K562 (cell line): ENCODE measurements around the gene SYF2. TPM values are rescaled to one million over a fixed set of nuclear protein-coding genes. Genes with fewer than 3 reads are reported as not detected.

Source experiments
- ARNT ChIP-seq, 2 experiments: fragments of 450-650 bp; IDR thresholded peaks; 2 replicates each; pipeline ENCODE4 v1.6.1; 2016; ENCODE audit warnings: mild to moderate bottlenecking in 1 of 2
- CBFA2T3 ChIP-seq: fragments of 450-650 bp; IDR thresholded peaks from 2 replicates; pipeline ENCODE4 v1.6.1; 2017
- CBX5 ChIP-seq: IDR thresholded peaks from 2 replicates; pipeline ENCODE4 v1.6.1; 2014; ENCODE audit warnings: low read depth, borderline replicate concordance
- CHD1 ChIP-seq: fragments of 200-600 bp; sonication (generic); IDR thresholded peaks from one replicate; pipeline ENCODE4 v1.6.1; 2012; ENCODE audit warnings: mild to moderate bottlenecking, moderate library complexity, low read length, inconsistent platforms
- DNMT1 ChIP-seq: fragments of 450-650 bp; IDR thresholded peaks from 2 replicates; pipeline ENCODE4 v1.6.1; 2016; ENCODE audit warnings: antibody characterized with exemption, mild to moderate bottlenecking
- DPF2 ChIP-seq: fragments of 450-650 bp; IDR thresholded peaks from 2 replicates; pipeline ENCODE4 v1.6.1; 2016
- HIVEP1 ChIP-seq: fragments of 250-450 bp; sonication (Bioruptor Pico); IDR thresholded peaks from 2 replicates; pipeline ENCODE4 v1.4.0; 2020; ENCODE audit warnings: mild to moderate bottlenecking
- KLF16 ChIP-seq: IDR thresholded peaks from 2 replicates; pipeline ENCODE4 v1.6.1; 2016; ENCODE audit warnings: antibody characterized with exemption
- PCBP1 ChIP-seq: fragments of 200-400 bp; formaldehyde crosslinking; IDR thresholded peaks from 2 replicates; pipeline ENCODE4 v1.6.1; 2018; ENCODE audit warnings: mild to moderate bottlenecking, low read depth, low read length; ENCODE audit not compliant: poor library complexity, severe bottlenecking
- PHB2 ChIP-seq: fragments of 450-650 bp; IDR thresholded peaks from 2 replicates; pipeline ENCODE4 v1.6.1; 2017; ENCODE audit warnings: low read depth
- PRDM10 ChIP-seq: fragments of 450-650 bp; IDR thresholded peaks from 2 replicates; pipeline ENCODE4 v1.6.1; 2018; ENCODE audit not compliant: partially characterized antibody
- RBBP5 ChIP-seq: fragments of 200-600 bp; sonication (generic); IDR thresholded peaks from 2 replicates; pipeline ENCODE4 v1.6.1; 2012; ENCODE audit warnings: borderline replicate concordance, mild to moderate bottlenecking, low read length, control low read depth, inconsistent platforms; ENCODE audit not compliant: insufficient read depth, poor library complexity, severe bottlenecking
- RBM17 ChIP-seq: fragments of 200-400 bp; formaldehyde crosslinking; IDR thresholded peaks from 2 replicates; pipeline ENCODE4 v1.6.1; 2017; ENCODE audit warnings: low read depth, mild to moderate bottlenecking, low read length, borderline replicate concordance
- RBM34 ChIP-seq: fragments of 200-400 bp; formaldehyde crosslinking; IDR thresholded peaks from 2 replicates; pipeline ENCODE4 v1.6.1; 2018; ENCODE audit warnings: low read length, borderline replicate concordance; ENCODE audit not compliant: insufficient read depth
- SAFB ChIP-seq: fragments of 200-400 bp; formaldehyde crosslinking; IDR thresholded peaks from 2 replicates; pipeline ENCODE4 v1.6.1; 2017; ENCODE audit warnings: low read depth, low read length, borderline replicate concordance
- STAT5B ChIP-seq: fragments of 250-450 bp; sonication (Bioruptor Pico); IDR thresholded peaks from 2 replicates; pipeline ENCODE4 v1.8.0; 2021; ENCODE audit warnings: mild to moderate bottlenecking, inconsistent platforms
- TRIM25 ChIP-seq: fragments of 450-650 bp; IDR thresholded peaks from 2 replicates; pipeline ENCODE4 v1.7.0; 2016; ENCODE audit warnings: borderline replicate concordance
- ZNF143 ChIP-seq: sonication (generic); formaldehyde crosslinking; IDR thresholded peaks from 2 replicates; pipeline ENCODE4 v1.9.0; 2022; ENCODE audit warnings: mild to moderate bottlenecking, missing genetic modification reagents
- ZNF174 ChIP-seq: fragments of 250-450 bp; sonication (Bioruptor Pico); IDR thresholded peaks from 2 replicates; pipeline ENCODE4 v1.4.0; 2020; ENCODE audit warnings: mild to moderate bottlenecking
- ZNF224 ChIP-seq: sonication (generic); formaldehyde crosslinking; IDR thresholded peaks from 2 replicates; pipeline ENCODE4 v1.8.0; 2022; ENCODE audit warnings: mild to moderate bottlenecking, missing genetic modification reagents
- ZNF639 ChIP-seq, 2 experiments: fragments of 200-800 bp in 1 of 2; sonication (Bioruptor generic) in 1 of 2; sonication (generic) in 1 of 2; formaldehyde crosslinking in 1 of 2; IDR thresholded peaks in 1 of 2; conservative IDR thresholded peaks in 1 of 2; 2 replicates each; pipeline versions ENCODE4 v1.5.0 to v1.6.1; 2016 to 2020; ENCODE audit warnings: missing compliant biosample characterization in 1 of 2, missing genetic modification characterization in 1 of 2, missing genetic modification reagents in 1 of 2
- polyA plus RNA-seq, 8 experiments: library from polyadenylated mRNA; depleted of rRNA in 4 of 8; stranded (reverse) in 5 of 8; unstranded in 3 of 8; fragments of >200 nt; fragmentation: Nextera tagmentation in 2 of 8; fragmentation: Illumina TruSeq in 1 of 8; extraction: Ambion mirVana in 2 of 8; extraction: Trizol in 1 of 8; gene quantifications; 2 replicates each; pipeline versions ENCODE4 v1.2.1 to v1.2.3, GENCODE V29; 2011 to 2014; ENCODE audit warnings: inconsistent platforms in 1 of 8, missing spikeins in 1 of 8
- total RNA-seq, 7 experiments: library from RNA; depleted of rRNA in 6 of 7; stranded (reverse); fragments of >200 nt in 6 of 7; fragmentation: Illumina TruSeq in 2 of 7; extraction: Trizol in 2 of 7; gene quantifications; 2 replicates each; pipeline versions ENCODE4 v1.2.1 to v1.2.3, GENCODE V29; 2011 to 2021; ENCODE audit warnings: low replicate concordance in 1 of 7

SYF2 gene
- total and polyA plus RNA-seq, 9 of the 15 experiments (the other 6 are each of a cell fraction or from before 2014, with no cell fraction given) = 20.9 to 69.0 (median 43.2) TPM

DNA sequence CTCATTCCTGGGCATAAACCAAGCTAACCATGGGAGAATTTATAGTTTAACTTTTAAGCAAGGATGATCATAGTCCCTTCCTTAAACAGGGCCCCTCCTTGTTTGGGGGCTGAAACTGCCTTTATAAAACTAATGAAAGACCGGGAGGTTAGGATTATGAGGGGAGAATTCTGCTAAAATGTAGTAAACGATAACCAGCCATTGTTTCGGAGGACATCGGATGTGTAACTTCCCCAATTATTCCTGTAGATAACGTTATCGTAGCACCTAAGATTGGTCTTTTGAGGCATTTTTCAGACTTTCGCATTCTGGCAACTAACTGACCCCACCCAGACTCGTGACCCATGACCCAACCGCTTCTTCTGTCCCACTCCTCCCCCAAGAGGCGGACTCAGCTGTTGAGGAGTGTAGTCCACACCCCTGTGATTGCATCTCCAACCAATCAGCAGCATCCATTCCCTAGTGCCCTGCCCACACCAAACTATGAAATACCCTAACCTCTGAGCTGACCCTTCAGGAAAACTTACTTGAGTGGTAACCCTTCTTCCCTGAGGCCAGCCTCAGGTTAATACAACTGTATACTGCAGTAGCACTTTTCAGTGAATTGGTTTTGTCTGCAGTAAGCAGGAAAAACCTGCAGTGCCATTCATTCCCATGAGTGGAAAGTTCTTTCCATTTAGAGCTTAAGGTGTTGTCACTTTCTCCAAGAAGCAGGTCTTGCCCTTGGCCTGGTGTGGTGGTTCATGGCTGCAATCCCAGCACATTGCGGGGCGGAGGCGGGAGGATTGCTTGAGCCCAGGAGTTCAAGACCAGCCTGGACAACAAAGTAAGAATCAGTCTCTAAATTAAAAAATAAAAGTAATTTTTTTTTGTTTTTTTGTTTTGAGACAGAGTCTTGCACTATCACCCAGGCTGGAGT, 823 bp upstream of the SYF2 start (continued):
- TF ChIP-seq ZNF224 (CRISPR knock-in tag) (no peak), PCBP1 (no peak), DPF2 (peak; percentile 86; the same call in 1 of the 2 replicates), TRIM25 (no peak), HIVEP1 (CRISPR knock-in tag) (no peak), ZNF639 (CRISPR knock-in tag; conservative IDR thresholded peaks at IDR 0.05 in 1 of 2, IDR thresholded peaks at IDR 0.05 in 1 of 2) (peak in 1 of 2 experiments; percentile 36; a peak in 2 of 4 replicates), STAT5B (CRISPR knock-in tag) (no peak), CHD1 (peak; percentile 98), ZNF174 (no peak), CBFA2T3 (peak; percentile 80), DNMT1 (0 out of 2 replicates have a peak, but pooled peaks have one; percentile 70), ARNT (IDR thresholded peaks at IDR 0.05) (peak in 1 of 2 experiments; percentile 67; a peak in 3 of 4 replicates), ZNF143 (CRISPR knock-in tag) (no peak), RBM17 (no peak), SAFB (no peak), PHB2 (no peak), RBM34 (no peak), CBX5 (no peak), RBBP5 (peak; percentile 1), PRDM10 (peak; percentile 73), KLF16 (peak; percentile 63; the same call in 1 of the 2 replicates)
